Suprapubic skin (tissue), 3 donors: Measurements from ENCODE around the gene OR5C1.
"Not testable (repeated sequence)": the region's sequence is repeated elsewhere in the genome, so short reads cannot be mapped to it uniquely, and the experiment has no call there.

Experiments used
- EP300 ChIP-seq: sonication (generic); formaldehyde crosslinking; IDR thresholded peaks from one replicate; pipeline ENCODE4 v1.6.1; 2017; ENCODE audit warnings: antibody characterized with exemption
- POLR2A ChIP-seq, 2 donors: fragments of 450-650 bp; IDR thresholded peaks; one replicate each; pipeline ENCODE4 v1.6.1; 2017; ENCODE audit warnings: antibody characterized with exemption in 2 of 2, mild to moderate bottlenecking in 2 of 2, moderate library complexity in 2 of 2
- TF ChIP-seq, protein P1 (sequence below), 2 donors: fragments of 200-600 bp in 1 of 2; fragments of 450-650 bp in 1 of 2; sonication (generic) in 1 of 2; IDR thresholded peaks; one replicate each; pipeline ENCODE4 v1.5.1; 2016 to 2019; ENCODE audit warnings: antibody characterized with exemption in 2 of 2, mild to moderate bottlenecking in 1 of 2, moderate library complexity in 1 of 2

DNA sequence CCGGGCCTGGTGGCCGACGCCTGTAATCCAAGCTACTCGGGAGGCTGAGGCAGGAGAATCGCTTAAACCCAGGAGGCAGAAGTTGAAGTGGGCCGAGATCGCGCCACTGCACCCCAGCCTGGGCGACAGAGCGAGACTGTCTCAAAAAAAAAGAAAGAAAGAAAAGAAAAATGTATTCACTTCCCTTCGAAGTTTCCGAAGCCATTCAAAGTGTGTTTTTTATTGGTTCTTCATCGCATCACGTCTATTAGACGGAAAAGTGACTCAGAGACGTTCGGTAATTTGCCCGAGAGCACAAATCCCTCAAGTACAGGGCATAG, 40.2 kb downstream of the OR5C1 start:
- TF ChIP-seq, protein P1, sequence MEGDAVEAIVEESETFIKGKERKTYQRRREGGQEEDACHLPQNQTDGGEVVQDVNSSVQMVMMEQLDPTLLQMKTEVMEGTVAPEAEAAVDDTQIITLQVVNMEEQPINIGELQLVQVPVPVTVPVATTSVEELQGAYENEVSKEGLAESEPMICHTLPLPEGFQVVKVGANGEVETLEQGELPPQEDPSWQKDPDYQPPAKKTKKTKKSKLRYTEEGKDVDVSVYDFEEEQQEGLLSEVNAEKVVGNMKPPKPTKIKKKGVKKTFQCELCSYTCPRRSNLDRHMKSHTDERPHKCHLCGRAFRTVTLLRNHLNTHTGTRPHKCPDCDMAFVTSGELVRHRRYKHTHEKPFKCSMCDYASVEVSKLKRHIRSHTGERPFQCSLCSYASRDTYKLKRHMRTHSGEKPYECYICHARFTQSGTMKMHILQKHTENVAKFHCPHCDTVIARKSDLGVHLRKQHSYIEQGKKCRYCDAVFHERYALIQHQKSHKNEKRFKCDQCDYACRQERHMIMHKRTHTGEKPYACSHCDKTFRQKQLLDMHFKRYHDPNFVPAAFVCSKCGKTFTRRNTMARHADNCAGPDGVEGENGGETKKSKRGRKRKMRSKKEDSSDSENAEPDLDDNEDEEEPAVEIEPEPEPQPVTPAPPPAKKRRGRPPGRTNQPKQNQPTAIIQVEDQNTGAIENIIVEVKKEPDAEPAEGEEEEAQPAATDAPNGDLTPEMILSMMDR (IDR thresholded peaks at IDR 0.05): not testable (repeated sequence)
- TF ChIP-seq POLR2A (IDR thresholded peaks at IDR 0.05); EP300: not testable (repeated sequence)
